ENCODE measurements around the gene COMMD4. TPM values are rescaled to one million over a fixed set of nuclear protein-coding genes. Genes with fewer than 3 reads are reported as not detected.

Gene COMMD4
- total and polyA plus RNA-seq, 2 donors (not counting 3 experiments of a cell fraction or from before 2014, with no cell fraction given) = 114 to 244 TPM

- Histone ChIP-seq H3K4me1 (ENCODE audit: control insufficient read depth, extremely low read depth, insufficient read depth, low read length) (no peaks in the 10 kb centered on the region), H3K27ac (ENCODE audit: insufficient read depth, low read depth, low read length) (no peak overlapping the region), H3K9me3 (replicated peaks; ENCODE audit: control insufficient read depth, insufficient read depth, low read length) (no peaks in the 10 kb centered on the region), H3K36me3 (ENCODE audit: control insufficient read depth in 2 of 2, extremely low read depth in 1 of 2, insufficient read depth in 2 of 2, low read length in 2 of 2) (no peaks in the 10 kb centered on the region), H3K9ac (replicated peaks; ENCODE audit: extremely low read depth, insufficient read depth, low read length) (no peak overlapping the region), H3K79me2 (ENCODE audit: control insufficient read depth, insufficient read depth, low read length) (no peaks in the 10 kb centered on the region), H2AFZ (ENCODE audit: low read depth, low read length) (no peak overlapping the region), H3K27me3 (ENCODE audit: control insufficient read depth in 2 of 2, insufficient read depth in 2 of 2, low read length in 2 of 2) (no peaks in the 10 kb centered on the region), H3K9me1 (replicated peaks; ENCODE audit: control insufficient read depth, extremely low read depth, insufficient read depth, low read length) (no peaks in the 10 kb centered on the region), H4K20me1 (replicated peaks; ENCODE audit: control insufficient read depth, extremely low read depth, insufficient read depth, low read length) (no peaks in the 10 kb centered on the region), H3K4me3 (replicated peaks in 1 of 3; ENCODE audit: insufficient read depth in 1 of 3, low read depth in 1 of 3, low read length in 3 of 3) (no peak overlapping the region), H3K4me2 (ENCODE audit: insufficient read depth, low read length) (no peak overlapping the region)
- TF ChIP-seq POLR2AphosphoS5 (IDR thresholded peaks at IDR 0.05; ENCODE audit: insufficient read depth, low read depth, low read length) = no peak
- TF ChIP-seq MYC (IDR thresholded peaks at IDR 0.05; ENCODE audit: low read depth, low read length) = no peak
- TF ChIP-seq EZH2 (IDR thresholded peaks at IDR 0.05; ENCODE audit: borderline replicate concordance, low read depth, low read length, severe bottlenecking) = no peak
- ChIA-PET CTCF (no interaction called here), POLR2A (no interaction called here)
- intact Hi-C loops (cut with micrococcal nuclease) = no loop called here
- no peak for DNase-seq (ENCODE audit: low read depth, low spot score)
- BruUV-seq (replicated peaks) = no TSS peak
- no peak for FAIRE-seq
- dilution Hi-C loops (cut with MboI; ENCODE audit: extremely low pct_ligation_motif_present, low sequenced_read_pairs) = no loop called here
Observed at GRCh38 chr15:75327005-75327404, 8.9 kb upstream of the COMMD4 start.

GRCh38 chr15:75327491-75327890 is 8.4 kb upstream of the COMMD4 start:
- no peak for TF ChIP-seq MYC (IDR thresholded peaks at IDR 0.05; ENCODE audit: low read depth, low read length)
- no peak for TF ChIP-seq FOS (IDR thresholded peaks at IDR 0.05; ENCODE audit: borderline replicate concordance, insufficient read depth, low read length)
- no peak for TF ChIP-seq MAX (IDR thresholded peaks at IDR 0.05; ENCODE audit: insufficient read depth, insufficient read length)
- TF ChIP-seq POLR2A (IDR thresholded peaks at IDR 0.05; ENCODE audit: low read depth, low read length) = no peak
- no peak for TF ChIP-seq EZH2 (IDR thresholded peaks at IDR 0.05; ENCODE audit: borderline replicate concordance, low read depth, low read length, severe bottlenecking)
- no peak for TF ChIP-seq GATA2 (IDR thresholded peaks at IDR 0.05; ENCODE audit: insufficient read depth, insufficient read length, low read depth, low read length)
- no peak for TF ChIP-seq CTCF (IDR thresholded peaks at IDR 0.05; ENCODE audit: extremely low read depth in 1 of 2, insufficient read depth in 1 of 2, low read depth in 1 of 2, low read length in 2 of 2)
- no peak for TF ChIP-seq POLR2AphosphoS5 (IDR thresholded peaks at IDR 0.05; ENCODE audit: insufficient read depth, low read depth, low read length)
- TF ChIP-seq JUN (IDR thresholded peaks at IDR 0.05; ENCODE audit: borderline replicate concordance, insufficient read depth, insufficient read length, low read depth) = no peak
- CTCF ChIA-PET = no interaction called here
- no peaks in the 10 kb centered on the region for H3K4me1 ChIP-seq (ENCODE audit: control insufficient read depth, extremely low read depth, insufficient read depth, low read length)
- no peaks in the 10 kb centered on the region for H3K9me3 ChIP-seq (replicated peaks; ENCODE audit: control insufficient read depth, insufficient read depth, low read length)
- no peaks in the 10 kb centered on the region for H3K79me2 ChIP-seq (ENCODE audit: control insufficient read depth, insufficient read depth, low read length)
- BruUV-seq (replicated peaks) = no TSS peak
- no peaks in the 10 kb centered on the region for H4K20me1 ChIP-seq (replicated peaks; ENCODE audit: control insufficient read depth, extremely low read depth, insufficient read depth, low read length)
- no peaks in the 10 kb centered on the region for H3K27me3 ChIP-seq (ENCODE audit: control insufficient read depth in 2 of 2, insufficient read depth in 2 of 2, low read length in 2 of 2)
- no peak overlapping the region for H3K4me3 ChIP-seq (replicated peaks in 1 of 3; ENCODE audit: insufficient read depth in 1 of 3, low read depth in 1 of 3, low read length in 3 of 3)
- no peak overlapping the region for H3K27ac ChIP-seq (ENCODE audit: insufficient read depth, low read depth, low read length)
- no peak overlapping the region for H2AFZ ChIP-seq (ENCODE audit: low read depth, low read length)
- no peaks in the 10 kb centered on the region for H3K36me3 ChIP-seq (ENCODE audit: control insufficient read depth in 2 of 2, extremely low read depth in 1 of 2, insufficient read depth in 2 of 2, low read length in 2 of 2)
- H3K9me1 ChIP-seq (replicated peaks; ENCODE audit: control insufficient read depth, extremely low read depth, insufficient read depth, low read length) = no peaks in the 10 kb centered on the region
- DNase-seq (ENCODE audit: low read depth, low spot score) (no peak), FAIRE-seq (no peak)
- H3K4me2 ChIP-seq (ENCODE audit: insufficient read depth, low read length) = no peak overlapping the region
- intact Hi-C loops (cut with micrococcal nuclease) (no loop called here), dilution Hi-C loops (cut with MboI; ENCODE audit: extremely low pct_ligation_motif_present, low sequenced_read_pairs) (no loop called here)
- POLR2A ChIA-PET = no interaction called here
- no peak overlapping the region for H3K9ac ChIP-seq (replicated peaks; ENCODE audit: extremely low read depth, insufficient read depth, low read length)

All from endothelial cell of umbilical vein (primary cell).